ENCODE results near the gene AKT1.

DNA sequence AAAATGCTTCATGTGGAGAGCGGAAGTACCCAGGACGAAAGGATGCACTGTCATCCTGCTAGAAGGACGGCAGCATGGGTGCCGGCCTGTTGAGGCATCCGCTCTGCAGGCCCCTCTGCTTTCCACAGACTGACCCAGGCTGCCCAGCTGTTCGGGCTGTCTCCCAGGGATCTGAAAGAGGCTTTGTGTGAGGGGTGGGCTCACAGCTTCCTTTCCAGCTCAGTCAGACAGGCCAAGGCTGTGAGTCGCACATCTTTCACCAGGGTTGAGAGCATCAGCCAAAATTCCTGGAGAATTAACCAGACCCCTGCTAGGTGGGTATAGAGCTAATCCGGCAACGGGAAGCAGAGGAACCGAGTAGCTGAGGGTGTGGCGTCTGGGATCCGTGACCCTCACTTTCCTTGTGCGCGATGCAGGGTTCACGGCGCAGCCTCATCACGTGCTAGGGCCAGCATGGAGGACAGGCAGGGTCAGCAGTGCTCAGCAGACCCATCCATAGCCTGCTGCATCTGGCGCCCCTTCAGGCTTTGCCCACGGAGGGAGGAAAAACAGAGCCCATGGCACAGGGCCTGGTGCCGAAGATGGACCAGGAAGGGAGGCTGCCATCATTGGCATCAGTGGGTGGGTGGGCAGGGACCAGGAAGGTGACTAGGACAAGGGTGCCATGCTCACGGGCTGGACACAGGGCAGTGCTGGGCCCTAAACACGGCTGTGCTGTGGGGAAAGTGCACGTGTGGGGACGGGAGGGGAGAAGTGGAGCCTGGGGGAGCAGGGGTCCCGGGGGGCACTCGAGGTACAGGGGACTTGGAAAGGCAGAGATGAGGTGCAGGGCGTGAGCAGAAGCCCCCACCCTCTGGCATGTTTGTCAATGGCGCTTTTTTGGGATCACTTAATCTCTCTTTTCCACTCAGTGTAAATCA is 51.8 kb downstream of the AKT1 start:
- TF ChIP-seq POLR2A (IDR thresholded peaks at IDR 0.05) (no peak), CTCF (IDR thresholded peaks at IDR 0.05) (no peak)
